KOPT-K1 (cell line): ENCODE measurements around the gene ACTN4.

ENCODE experiments used
- H3K27ac ChIP-seq: fragments of 200-600 bp; sonication (generic); 2 replicates; pipeline ENCODE4 v1.5.1; 2016; ENCODE audit warnings: antibody characterized with exemption, mild to moderate bottlenecking, low read depth, low read length; ENCODE audit not compliant: poor library complexity, severe bottlenecking
- H3K36me3 ChIP-seq: fragments of 200-600 bp; sonication (generic); 2 replicates; pipeline ENCODE4 v1.5.1; 2017; ENCODE audit warnings: antibody characterized with exemption, mild to moderate bottlenecking, low read length, moderate library complexity; ENCODE audit not compliant: insufficient read depth
- H3K9me3 ChIP-seq: fragments of 200-600 bp; sonication (generic); 2 replicates; pipeline ENCODE4 v1.5.1; 2017; ENCODE audit warnings: antibody characterized with exemption, low read length, mild to moderate bottlenecking; ENCODE audit not compliant: insufficient read depth, poor library complexity, severe bottlenecking

The ACTN4 gene

GRCh38 chr19:38700902-38701454 lies 53.5 kb downstream of the ACTN4 start:
- Histone ChIP-seq H3K36me3 (peaks cover 48% of the 10 kb centered on the region; the same call in 1 of the 2 replicates), H3K9me3 (no peaks in the 10 kb centered on the region), H3K27ac (no peak overlapping the region)

GRCh38 chr19:38701455-38702063 lies 54.1 kb downstream of the ACTN4 start:
- no peaks in the 10 kb centered on the region for H3K9me3 ChIP-seq
- H3K36me3 ChIP-seq, result peaks cover 54% of the 10 kb centered on the region; the same call in 1 of the 2 replicates
- no peak overlapping the region for H3K27ac ChIP-seq

GRCh38 chr19:38702278-38702677 lies 54.8 kb downstream of the ACTN4 start:
- peaks cover 61% of the 10 kb centered on the region; the same call in 1 of the 2 replicates for H3K36me3 ChIP-seq
- H3K9me3 ChIP-seq, result no peaks in the 10 kb centered on the region
- no peak overlapping the region for H3K27ac ChIP-seq

DNA sequence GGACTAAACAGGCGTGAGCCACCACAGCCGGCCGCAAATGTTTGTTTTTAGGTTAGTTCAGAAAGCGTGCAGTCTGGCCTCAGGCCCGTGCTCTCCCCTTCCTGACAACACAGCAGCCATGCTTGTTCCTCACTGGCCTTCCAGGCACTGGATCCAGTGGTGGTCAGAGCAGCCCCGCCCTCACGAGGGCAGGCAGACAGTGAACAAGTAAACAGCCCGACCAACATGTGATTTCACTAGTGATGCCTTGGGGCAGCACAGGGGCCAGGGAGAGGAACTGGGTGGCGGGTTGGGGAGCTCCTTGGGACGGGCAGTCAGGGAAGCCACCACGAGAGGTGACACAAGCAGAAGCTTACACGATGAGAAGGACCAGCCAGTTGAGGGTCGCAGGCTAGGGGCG lies 56.1 kb downstream of the ACTN4 start:
- H3K27ac ChIP-seq, result no peak overlapping the region
- no peaks in the 10 kb centered on the region for H3K9me3 ChIP-seq
- peaks cover 74% of the 10 kb centered on the region; the same call in 1 of the 2 replicates for H3K36me3 ChIP-seq

DNA sequence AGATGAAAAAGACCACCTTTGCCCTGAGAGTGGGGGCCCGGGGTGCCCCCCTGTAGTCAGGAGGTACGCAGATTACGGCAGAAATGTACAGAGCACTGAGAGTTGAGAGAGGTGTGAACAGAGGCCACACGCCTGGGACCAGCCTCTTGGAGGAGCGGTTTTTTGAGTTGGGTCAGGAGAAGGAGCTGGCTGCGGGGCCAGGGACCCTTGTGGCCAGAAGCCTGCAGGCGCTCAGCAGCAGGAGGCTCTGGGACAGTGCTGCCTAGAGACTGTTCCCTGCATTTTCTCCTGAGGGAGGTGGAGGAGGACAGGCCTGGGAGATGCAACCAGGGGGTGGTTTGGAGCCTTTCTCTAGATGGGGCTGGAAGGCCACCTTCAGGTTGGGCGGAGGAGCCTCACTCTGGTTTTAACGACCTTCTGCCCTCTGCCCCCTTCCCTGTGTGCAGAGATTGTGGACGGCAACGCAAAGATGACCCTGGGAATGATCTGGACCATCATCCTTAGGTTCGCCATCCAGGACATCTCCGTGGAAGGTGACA lies 57.1 kb downstream of the ACTN4 start:
- peaks cover 84% of the 10 kb centered on the region; the same call in 1 of the 2 replicates for H3K36me3 ChIP-seq
- H3K9me3 ChIP-seq, result no peaks in the 10 kb centered on the region
- no peak overlapping the region for H3K27ac ChIP-seq

DNA sequence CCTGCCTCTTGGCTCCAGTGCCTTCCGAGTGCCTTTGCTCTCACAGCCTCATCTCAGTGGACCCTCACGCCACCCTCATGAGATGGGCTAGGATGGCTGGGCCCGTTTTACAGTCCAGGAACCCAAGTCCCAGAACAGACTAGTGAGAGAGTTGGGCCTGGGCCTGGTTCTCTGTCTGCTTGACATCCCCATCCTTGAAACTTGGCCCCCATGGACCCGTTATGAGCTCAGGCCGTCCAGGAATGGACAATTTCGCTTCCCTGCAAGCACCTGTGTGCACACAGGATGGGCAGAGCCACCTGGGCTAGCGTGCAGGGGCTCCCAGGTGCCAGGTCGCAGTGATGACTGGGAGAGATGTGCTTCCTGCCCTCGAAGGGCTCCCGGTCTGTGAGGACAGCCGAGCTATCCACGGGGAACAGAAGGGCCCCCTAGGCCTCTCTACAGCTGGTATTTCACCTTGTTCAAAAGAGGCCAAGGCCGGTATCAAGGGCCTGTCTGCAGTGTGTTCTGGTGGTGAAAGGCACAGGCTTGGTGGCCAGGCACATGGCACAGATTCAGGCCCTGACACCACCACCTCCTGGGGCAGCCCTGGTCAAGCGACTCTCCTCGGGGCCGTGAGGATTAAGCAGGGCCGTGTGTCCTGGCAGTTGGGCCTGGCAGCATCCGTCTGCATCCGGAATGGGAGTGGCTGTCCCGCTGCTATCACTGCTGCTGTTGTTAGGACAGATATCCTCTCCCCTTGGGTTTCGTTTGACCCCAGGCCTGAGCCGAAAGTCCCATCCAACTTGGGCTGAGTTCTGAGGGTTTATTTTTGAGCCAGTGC lies 58.0 kb downstream of the ACTN4 start:
- Histone ChIP-seq H3K27ac (no peak overlapping the region), H3K36me3 (peaks cover 91% of the 10 kb centered on the region; the same call in 1 of the 2 replicates), H3K9me3 (no peaks in the 10 kb centered on the region)

- H3K27ac ChIP-seq, result no peak overlapping the region
Measured at GRCh38 chr19:38706792-38707511, 59.5 kb downstream of the ACTN4 start.

GRCh38 chr19:38707512-38708114 lies 60.2 kb downstream of the ACTN4 start:
- H3K36me3 ChIP-seq, result peaks cover 88% of the 10 kb centered on the region
- H3K27ac ChIP-seq, result no peak overlapping the region
- no peaks in the 10 kb centered on the region for H3K9me3 ChIP-seq

More at GRCh38 chr19:38706792-38707511, 59.5 kb downstream of the ACTN4 start:
- Histone ChIP-seq H3K36me3 (peaks cover 91% of the 10 kb centered on the region), H3K9me3 (no peaks in the 10 kb centered on the region)

GRCh38 chr19:38708413-38709024 lies 61.1 kb downstream of the ACTN4 start:
- Histone ChIP-seq H3K36me3 (peaks cover 89% of the 10 kb centered on the region), H3K9me3 (no peaks in the 10 kb centered on the region), H3K27ac (no peak overlapping the region)

DNA sequence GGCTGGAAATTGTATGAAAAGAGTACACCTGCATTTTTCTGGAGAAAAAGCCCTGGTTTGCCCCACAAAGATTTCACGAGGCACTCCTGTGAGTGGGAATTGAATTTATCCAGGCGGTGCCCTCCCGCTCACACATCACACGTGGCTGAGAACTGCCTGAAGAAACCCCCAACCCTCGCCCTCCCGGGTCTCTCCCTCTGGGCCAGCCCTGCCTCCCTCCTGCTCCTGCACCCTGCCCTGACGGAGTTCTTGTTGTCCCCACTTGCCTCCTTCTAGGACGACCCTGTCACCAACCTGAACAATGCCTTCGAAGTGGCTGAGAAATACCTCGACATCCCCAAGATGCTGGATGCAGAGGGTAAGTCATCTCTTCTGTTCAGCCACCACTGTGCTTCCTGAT lies 61.7 kb downstream of the ACTN4 start:
- H3K36me3 ChIP-seq, result peaks cover 86% of the 10 kb centered on the region
- no peaks in the 10 kb centered on the region for H3K9me3 ChIP-seq
- H3K27ac ChIP-seq, result no peak overlapping the region

DNA sequence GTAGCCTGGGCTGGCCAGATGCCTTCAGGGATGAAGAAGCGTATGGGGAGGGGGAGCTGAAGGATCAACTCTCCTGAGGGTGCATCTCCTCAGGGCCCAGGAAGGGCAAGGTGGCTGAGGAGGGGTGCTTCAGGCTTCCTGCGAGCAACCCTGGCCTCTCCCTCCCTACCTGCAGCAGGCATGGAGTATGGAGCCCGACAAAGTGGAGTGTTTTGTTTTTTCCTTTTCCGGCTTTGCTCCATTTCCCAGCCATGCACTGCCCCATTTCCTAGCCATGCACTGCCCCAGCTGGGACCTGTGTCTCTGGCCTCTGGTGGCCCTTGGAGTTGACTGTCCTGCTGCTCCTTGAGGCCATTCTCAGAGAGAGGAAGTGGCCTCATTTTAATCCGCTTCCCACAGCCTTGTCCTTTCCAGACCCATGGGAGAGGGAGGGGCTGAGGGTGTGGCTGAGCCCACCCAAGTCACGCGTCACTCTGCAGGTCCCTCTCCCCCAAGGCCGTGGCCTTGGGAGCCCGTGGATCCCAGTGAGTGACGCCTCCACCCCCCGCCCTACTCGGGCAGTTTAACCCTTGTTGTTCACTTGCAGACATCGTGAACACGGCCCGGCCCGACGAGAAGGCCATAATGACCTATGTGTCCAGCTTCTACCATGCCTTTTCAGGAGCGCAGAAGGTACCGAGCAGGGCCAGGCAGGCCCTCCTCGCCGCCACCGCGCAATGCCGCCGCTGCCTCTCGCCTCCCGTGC lies 62.4 kb downstream of the ACTN4 start:
- Histone ChIP-seq H3K36me3 (peaks cover 90% of the 10 kb centered on the region), H3K9me3 (no peaks in the 10 kb centered on the region), H3K27ac (no peak overlapping the region)

- no peak overlapping the region for H3K27ac ChIP-seq
- H3K9me3 ChIP-seq, result no peaks in the 10 kb centered on the region
- H3K36me3 ChIP-seq, result peaks cover 86% of the 10 kb centered on the region
Measured at GRCh38 chr19:38710416-38710702, 62.9 kb downstream of the ACTN4 start.

GRCh38 chr19:38710928-38711725 lies 63.7 kb downstream of the ACTN4 start:
- peaks cover 82% of the 10 kb centered on the region for H3K36me3 ChIP-seq
- H3K9me3 ChIP-seq, result no peaks in the 10 kb centered on the region
- H3K27ac ChIP-seq, result no peak overlapping the region
